ENCODE data around the gene CDRT4.

The CDRT4 gene

DNA sequence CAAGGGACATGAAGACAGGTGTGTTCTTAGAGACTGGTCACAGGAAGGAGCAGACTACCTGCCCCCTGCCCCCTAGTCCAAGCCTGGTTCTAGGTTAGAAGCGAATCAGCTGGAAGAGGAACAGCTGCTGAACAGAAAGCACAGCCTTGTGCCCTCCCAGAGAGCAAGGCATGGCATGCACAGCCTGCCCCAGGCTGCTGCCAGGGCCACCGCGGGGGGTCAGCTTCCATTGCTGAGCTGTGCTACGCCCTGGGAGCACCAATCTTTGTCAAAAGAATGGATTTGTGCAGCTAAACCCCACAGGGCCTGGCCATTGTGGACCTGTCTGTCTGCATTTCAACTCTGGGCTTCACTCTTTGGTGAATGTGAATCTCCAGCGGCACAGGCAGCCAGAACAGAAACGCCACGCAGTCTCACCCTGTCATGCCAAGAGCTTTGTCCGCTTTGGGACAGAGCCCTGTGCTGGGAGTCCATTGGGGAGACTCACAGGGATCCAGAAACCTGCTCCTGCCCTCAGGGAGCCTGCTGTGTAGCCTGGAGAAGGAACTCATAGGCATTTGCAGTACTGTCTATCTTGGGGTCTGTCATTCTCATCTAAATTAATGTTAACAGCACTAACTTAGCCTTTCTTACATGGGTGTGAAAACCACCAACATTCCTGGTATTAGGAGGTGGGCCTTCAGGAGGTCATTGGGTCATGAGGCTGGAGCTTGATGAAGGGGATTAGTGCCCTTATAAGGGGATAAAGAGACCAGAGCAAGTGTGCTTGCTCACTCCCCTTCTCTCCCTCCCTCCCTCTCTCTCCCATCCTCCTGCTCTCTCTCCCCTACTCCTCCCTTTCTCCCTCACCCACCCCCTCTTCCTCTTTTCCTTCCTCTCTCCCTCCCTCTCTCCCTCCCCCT lies 25.6 kb upstream of the CDRT4 start:
- DNase-seq, result no peak

DNA sequence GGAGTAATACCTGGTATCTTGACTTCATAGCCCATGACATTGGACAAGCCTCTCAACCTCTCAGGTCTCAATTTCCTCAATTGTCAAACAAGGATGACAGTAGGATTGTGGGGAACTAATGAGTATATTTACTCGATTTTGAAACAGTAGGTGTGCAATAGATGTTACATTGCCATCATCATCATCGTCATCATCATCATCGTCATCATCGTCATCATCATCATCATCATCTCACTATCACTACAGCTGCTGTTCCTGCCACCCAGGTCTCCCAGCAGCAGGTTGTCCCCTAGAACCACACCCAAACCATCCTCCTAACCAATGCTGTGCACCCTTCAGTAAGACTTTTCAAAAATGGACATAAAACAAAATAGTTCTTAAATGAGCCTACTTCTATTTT lies 24.8 kb upstream of the CDRT4 start:
- no peak for DNase-seq

DNA sequence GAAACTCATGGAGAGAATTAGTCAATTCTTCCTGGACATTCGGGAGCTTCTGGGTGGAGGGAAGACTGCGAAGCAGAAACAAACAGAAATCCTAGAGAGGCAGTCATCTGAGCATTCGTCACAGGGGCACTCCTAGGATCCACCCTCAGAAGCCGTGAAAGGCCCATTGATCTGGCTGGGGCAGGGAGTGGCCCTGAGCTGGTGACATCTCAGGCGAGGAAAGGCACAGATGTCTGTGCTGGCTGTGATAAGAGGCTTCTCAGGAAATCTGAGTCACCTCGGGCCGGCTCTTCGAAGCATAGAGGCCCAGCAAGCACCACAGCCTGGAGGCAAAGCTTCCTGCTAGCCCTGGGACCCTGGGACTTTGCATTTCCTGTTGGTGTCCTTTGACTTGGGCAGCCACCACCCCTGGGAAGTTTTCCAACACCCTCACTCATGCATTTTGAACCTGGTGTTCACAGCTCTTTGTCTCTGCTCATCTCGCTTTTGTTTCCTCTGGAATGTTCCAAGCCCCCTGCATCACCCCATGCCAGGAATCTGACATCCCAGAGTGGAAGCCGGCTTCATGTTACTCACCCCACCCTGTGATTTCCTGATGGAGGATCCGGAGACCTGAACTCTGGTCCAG lies 23.3 kb upstream of the CDRT4 start:
- DNase-seq, result no peak

DNA sequence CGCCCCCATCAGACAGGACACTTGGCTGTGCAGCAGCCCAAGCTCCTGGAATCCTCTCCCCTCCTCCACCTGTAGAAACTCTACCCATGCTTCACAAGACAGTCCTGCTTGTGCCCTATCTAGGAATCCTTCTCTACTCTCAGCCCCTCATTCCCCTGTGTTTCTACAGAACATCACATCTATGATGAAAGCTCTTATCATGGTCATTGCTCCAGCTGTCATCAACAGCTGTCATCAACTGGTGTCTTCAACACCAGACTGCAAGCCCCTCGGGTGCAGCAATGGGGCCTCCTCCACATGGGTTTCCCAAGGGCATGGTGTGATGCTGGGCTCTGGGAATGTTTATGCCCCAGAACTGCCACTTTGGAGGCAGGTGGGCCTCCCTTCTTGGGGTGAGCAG lies 21.1 kb upstream of the CDRT4 start:
- DNase-seq, result no peak

DNA sequence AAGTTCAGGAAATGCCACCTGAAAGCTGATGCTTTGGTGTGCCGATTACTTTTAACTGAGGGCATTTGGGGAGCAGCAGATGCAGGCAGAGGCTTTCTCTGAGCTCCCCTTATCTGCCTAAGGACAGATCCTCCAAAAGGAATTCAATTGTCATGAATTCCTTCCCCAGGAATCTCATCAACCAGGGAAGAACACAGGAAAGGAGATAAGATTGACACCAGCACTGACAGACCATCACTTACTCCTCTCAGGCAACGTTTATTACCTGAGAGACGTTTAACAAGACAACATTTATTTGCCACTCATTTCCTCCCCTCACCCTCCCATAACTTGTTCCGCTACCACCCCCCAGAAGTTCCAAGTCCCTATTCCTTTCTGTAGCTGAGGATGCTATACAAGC lies 17.6 kb upstream of the CDRT4 start:
- no peak for DNase-seq

- no peak for DNase-seq
Observed at GRCh38 chr17:15483431-15483830, 16.0 kb upstream of the CDRT4 start.

DNA sequence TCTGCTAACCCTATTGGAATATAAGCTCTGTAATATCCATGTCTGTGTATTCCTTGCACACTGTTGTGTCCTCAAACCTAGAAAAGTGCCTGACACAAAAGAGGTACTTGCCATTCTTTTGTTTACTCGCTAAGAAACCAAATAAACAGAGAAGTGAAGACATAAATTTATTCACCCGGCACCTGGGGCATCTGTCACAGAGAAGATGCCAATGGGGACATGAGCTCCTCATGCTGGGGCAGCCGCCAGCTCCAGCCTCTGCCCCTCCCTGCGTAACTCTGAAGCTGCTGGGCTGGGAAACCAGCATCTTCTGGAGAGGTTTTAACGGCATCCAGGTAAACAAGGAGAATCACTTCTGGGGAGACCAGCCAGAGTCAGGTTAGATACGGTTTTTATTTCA lies 15.1 kb upstream of the CDRT4 start:
- DNase-seq, result no peak

GRCh38 chr17:15481481-15481880 lies 14.1 kb upstream of the CDRT4 start:
- no peak for DNase-seq

DNA sequence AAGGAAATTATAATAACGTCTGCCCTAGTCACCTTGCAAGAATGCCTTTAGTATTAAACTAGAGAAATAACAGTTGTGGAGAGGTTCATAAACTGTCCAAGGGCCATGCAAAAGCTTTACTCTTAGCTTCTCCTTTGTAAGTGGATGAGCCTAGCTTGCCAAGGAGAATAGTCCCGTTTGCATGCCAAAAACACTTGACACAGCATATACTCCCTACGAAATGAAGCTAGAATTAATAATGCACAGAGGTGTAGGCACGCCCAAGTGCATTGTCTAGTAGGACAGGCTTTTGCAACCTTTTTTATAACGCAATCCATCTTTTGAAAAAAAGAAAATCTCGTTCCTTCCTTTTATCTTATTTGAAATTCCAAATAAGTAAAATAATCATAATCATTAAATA lies 12.8 kb upstream of the CDRT4 start:
- DNase-seq, result no peak

GRCh38 chr17:15479703-15480102 lies 12.3 kb upstream of the CDRT4 start:
- no peak for DNase-seq

GRCh38 chr17:15478845-15479244 lies 11.4 kb upstream of the CDRT4 start:
- no peak for DNase-seq

GRCh38 chr17:15475631-15476354 lies 8.4 kb upstream of the CDRT4 start:
- no peak for DNase-seq

- DNase-seq, result no peak
Observed at GRCh38 chr17:15472891-15473290, 5.5 kb upstream of the CDRT4 start.

DNA sequence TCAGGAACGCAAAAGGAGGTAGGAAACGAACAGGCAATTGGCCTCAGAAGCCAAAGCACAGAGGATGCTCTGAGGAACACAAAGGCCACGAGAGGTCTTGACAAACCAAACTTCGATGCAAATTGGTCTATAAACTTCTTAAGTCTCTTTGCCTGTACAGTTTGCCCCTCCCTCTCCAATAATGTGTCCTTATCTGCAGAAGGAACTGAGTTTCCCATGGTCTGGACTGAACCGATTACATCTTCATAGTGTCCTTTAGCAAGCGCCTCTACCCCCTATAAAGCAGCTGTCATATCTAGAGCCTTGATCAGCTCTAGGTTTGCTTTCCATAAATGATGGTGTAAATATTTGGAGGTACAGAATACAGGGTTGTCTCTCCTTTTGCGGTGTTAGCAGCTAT lies 3.1 kb upstream of the CDRT4 start:
- DNase-seq, result no peak

DNA sequence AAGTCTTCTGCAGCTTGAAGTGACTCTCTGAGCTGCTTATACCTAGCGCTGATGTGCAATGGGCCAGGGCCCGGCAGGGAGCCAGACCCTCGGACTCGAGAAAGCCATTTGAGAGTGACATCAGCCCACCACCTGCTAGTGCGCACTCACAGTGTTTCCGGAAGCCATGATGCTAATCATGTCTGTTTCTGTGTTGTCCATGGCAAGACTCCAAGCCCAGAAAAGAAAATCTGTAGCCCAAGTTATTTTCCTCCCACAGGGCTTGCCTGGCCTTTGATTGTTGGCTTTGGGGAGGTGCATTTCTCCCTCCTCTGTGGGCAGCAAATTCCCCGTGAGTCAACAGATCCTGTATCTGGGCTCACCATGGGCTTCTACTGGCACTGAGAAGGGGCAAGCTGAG lies 1.8 kb upstream of the CDRT4 start:
- no peak for DNase-seq

DNA sequence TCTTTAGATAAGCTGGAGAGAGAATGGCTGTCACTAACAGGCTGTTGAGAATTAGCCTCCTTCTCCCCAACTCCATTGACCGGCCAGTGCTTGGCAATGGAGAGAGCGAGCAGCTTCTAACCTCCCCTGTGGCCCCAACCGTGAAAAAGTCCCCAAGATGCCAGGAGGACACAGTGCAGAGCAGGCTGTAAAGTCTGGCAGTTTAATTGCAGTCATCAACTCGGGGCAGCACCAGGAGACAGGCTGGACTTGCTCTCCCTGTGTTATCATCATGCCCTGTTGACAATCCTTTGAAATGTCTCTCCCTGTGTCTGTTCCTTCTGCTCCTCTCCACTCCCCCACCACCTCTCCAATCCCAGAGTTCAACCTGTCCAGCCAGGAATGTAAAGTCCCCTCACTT lies 705 bp upstream of the CDRT4 start:
- no peak for DNase-seq

GRCh38 chr17:15466131-15466530 lies 1.3 kb downstream of the CDRT4 start:
- no peak for DNase-seq

- no peak for DNase-seq
Observed at GRCh38 chr17:15465045-15465701, 2.2 kb downstream of the CDRT4 start.

DNA sequence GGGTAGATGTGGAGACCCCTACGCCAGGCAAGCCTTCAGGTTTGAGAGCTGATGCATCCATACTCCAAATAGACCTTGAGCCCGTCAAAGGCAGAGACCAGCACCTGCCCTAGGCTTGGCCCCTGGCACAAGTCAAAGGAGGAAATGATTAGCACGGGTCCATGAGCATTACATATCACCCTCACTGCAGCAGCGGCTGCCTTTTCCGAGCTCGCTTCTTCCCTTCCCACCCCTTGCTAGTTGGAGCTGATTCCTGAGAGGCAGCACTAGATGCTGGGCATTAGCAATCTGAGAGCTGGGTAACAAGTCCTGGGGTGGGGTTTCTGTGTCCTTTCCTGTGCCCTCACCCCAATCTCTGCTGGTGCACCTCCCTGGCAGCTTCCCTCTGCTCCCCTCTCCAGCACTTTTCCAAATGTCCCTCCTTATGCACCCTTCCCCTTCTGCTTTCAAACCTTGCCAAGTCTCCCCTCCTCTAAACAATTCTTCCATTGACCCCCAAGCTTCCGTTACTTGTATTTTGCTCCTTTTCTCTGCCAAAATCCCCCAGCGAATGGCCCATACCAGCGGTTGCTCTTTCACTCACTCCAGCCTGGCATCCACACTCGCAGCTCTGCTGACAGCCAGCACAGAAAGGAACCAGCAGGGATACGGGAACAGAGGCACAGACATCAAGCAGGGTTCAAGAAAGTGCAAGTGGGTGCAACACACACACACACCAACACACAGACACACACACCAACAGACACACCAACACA lies 3.0 kb downstream of the CDRT4 start:
- DNase-seq, result no peak

DNA sequence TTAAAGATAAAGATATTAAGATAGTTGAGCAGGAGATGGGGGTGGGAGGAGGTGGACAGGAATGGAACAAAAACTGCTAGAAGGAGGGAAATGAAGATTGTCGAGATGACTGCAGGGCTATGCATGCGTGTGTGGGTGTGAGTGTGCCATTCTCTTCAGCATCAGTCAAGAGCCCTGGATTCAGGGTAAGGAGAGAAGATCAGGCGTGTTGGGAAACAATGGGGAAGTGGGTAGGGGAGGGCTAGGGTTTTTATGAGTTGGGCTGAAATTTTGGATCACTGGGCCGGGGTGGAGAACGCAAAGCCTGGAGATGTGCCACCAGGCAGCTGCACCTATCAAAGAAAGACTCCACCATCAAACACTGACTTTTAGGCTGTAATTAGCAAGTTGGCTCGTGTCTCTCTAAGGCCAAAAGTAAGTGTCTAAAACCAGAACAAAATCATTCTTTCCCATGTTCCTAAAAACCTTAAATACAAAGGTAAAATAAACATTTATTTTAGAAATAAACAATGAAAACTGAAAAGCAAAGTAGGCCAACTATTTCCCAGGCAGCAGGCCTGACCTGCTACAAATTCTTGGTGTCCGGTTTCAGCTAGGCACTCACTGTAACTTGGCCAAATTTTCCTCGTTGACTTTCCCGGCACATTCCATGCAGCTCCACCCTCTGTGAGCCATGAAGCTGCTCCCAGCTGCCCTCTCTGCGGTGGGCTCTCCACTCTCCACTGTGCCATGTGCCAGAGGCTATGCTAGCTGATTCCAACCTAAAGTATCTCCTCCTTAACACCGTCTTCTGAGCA lies 4.2 kb downstream of the CDRT4 start:
- no peak for DNase-seq

- DNase-seq, result no peak
Observed at GRCh38 chr17:15457723-15458094, 9.7 kb downstream of the CDRT4 start.
